Hematopoietic multipotent progenitor cell treated with erythropoietin and hydrocortisone succinate and interleukin-3 and kit ligand, for 8 days (in vitro differentiated cells): Measurements from ENCODE around the gene TANGO2.

Source experiments
- DNase-seq: peaks from one replicate; pipeline ENCODE4 v3.0.0-alpha.2; 2015

TANGO2 gene

GRCh38 chr22:19984201-19984753 is 36.6 kb upstream of the TANGO2 start:
- DNase-seq: no peak

GRCh38 chr22:19984851-19985811 is 35.8 kb upstream of the TANGO2 start:
- no peak for DNase-seq

- DNase-seq: no peak
Measured at GRCh38 chr22:19986011-19986409, 34.9 kb upstream of the TANGO2 start.

- peak; percentile 48 for DNase-seq
Measured at GRCh38 chr22:19986410-19987341, 34.2 kb upstream of the TANGO2 start.

DNA sequence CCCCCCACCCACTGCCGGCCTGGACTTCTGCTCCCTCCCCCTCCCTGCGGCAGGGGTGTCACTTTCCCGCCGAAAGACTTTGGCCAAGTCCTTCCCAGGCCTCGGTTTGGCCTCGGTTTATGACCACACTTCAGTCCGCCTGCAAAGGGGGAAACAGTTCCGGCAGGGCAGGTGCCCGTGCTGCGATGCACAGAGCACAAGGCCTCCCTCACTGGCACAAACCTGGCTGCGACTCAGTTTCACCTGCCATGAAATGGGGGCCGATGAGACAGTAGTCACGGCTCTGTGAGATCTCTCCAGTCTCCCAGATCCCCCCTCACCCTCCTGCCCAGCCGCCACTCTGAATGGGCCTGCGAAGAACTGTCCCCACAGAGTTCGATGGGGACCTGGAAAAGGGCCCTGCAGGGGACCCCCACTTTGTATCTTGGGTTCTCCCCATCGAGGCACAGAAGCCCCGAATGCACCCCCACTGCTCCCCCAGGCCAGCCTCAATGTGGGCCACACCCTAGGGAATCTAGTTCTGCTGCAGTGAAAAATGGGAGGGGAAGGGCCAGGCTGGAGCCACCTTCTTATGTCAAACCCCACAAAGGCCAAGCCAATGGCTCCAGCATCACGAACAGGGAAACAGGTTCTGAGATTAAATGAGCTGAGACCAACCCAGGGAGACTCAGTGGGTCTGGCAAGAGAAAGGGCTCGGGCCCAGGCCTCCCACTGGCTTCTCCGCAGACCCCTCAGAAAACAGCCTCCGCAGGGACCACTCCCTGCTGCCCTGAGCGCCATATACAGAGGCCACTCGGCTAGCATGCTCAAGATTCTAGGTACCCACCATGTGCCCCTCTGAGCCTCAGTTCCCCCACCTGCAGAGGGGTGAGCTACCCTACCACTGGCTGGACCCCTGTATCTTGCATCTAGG is 33.3 kb upstream of the TANGO2 start:
- no peak for DNase-seq

- no peak for DNase-seq
Measured at GRCh38 chr22:19988331-19988808, 32.5 kb upstream of the TANGO2 start.

DNA sequence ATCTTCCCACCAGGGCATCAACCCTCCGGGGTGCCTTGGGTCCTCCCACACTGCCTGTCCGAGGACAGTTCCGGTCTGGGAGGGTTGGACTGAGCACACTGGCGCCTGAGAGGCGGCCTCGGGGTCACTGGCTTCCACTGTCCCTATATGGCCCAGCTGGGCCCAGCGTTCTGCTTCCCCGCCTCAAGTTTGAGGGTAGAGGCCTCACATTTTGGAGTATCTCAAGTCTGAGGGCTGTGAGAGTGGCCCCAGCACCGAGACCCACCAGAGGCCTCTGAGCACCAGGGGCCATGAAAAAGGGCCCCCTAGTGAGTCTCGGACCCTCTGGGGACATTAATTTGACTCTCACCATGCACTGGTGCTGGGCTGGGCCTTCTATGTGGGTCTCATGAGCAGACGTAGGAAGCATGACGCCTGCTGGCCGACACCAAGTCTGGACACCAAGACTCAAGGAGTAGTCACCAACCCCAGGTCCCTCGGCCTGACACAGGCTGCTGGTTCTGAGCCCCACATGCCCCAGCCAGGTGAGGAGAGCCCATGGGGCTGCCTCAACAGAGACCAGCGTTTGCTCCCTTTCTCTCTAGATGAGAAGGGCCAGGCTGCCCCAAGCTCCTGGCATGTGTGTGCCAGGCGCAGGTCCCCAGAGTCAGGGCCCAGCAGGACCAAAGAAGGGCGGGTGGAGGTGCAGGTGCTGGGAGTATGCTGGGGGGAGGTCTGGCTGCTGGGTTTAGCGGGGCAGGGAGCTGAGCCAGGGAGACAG is 31.8 kb upstream of the TANGO2 start:
- no peak for DNase-seq

DNA sequence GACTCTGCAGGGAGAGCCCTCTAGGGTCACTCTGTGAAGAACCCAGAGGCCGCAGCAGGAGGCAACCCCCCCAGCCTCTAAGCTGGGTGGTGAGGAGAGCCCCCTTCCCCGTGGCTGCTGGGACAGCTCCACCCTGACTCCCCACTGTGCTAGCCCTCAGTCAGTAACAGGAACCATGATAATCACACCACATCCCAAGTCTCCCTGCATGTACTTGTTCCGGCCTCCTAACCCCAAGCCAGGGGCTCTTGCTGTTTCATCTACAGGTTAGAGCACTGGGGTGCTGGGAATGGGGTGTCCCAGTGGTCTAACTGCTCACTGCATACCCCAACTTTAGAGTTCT is 31.2 kb upstream of the TANGO2 start:
- no peak for DNase-seq

GRCh38 chr22:19990188-19990587 is 30.7 kb upstream of the TANGO2 start:
- DNase-seq: no peak

- DNase-seq: no peak
Measured at GRCh38 chr22:19990609-19991394, 30.1 kb upstream of the TANGO2 start.

DNA sequence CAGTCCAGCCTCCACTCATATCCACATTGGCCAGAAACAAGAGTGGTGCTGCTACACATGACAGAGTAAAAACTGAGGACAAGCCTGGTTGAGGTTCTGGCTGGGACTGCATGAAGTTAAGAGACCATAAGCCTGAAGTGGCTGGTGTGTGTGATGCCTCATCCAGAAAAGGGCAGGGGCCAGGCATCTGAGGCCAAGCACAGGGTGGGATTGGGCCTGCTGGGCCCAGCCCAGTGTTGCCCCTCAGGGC is 29.6 kb upstream of the TANGO2 start:
- no peak for DNase-seq

DNA sequence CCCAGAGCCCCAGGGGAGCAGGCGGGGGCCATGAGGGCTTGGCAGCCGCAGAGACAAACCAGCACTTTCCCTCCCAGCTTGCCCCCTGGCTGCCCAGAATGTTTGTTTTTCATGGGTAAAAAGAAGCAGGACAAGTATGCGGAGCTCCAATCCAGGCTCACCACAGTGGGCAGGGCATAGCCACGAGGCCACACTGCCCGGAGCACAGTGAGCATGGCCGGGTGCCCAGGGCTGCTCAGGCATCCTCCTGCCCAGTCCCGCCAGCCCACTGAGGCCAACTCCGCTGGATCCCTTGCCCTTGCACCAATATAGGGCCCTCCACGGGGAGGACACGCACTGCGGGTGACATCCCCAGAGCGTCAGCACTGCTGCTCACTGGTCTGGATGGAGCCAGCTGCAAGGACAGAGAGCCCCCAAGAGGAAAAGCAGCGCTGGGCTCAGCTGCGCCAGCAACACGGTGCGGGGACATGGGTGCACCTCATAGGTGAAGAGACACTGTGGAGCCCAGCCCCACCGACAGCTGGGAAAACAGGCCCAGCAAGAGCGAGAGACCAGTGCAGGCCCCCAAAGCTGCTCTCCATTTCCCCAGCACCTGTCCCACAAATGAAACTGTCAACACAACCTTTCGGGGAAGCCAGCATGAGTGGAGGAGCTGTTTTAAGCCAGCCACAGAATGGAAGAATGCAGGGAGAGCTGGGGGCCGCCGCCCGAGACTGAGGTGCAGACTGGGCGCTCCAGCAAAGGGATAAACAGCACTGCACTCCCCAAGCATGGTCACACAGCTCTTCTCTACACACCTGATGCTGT is 29.1 kb upstream of the TANGO2 start:
- DNase-seq: no peak

- no peak for DNase-seq
Measured at GRCh38 chr22:19992481-19992911, 28.4 kb upstream of the TANGO2 start.

DNA sequence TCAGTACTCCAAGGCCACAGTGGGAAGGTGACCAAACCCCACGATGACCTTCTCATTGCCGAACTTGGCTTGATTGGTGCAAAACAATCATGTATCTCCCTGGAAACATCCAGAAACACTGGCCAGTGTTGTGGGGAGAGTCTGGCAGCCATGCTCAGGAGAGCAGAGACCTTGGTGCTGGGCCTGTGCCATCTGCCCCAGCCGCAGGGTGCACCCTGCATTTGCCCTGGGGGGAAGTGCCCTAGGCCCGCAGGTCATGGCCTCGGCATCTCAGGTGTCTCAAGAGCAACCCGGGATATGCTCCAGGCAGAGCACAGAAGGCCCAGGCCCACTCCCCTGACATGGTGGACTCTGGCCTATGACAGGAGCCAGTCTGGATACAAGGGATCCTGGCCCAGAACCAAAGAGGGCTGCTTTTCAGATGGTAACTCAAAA is 28.0 kb upstream of the TANGO2 start:
- no peak for DNase-seq

- no peak for DNase-seq
Measured at GRCh38 chr22:19993926-19994325, 27.0 kb upstream of the TANGO2 start.

DNA sequence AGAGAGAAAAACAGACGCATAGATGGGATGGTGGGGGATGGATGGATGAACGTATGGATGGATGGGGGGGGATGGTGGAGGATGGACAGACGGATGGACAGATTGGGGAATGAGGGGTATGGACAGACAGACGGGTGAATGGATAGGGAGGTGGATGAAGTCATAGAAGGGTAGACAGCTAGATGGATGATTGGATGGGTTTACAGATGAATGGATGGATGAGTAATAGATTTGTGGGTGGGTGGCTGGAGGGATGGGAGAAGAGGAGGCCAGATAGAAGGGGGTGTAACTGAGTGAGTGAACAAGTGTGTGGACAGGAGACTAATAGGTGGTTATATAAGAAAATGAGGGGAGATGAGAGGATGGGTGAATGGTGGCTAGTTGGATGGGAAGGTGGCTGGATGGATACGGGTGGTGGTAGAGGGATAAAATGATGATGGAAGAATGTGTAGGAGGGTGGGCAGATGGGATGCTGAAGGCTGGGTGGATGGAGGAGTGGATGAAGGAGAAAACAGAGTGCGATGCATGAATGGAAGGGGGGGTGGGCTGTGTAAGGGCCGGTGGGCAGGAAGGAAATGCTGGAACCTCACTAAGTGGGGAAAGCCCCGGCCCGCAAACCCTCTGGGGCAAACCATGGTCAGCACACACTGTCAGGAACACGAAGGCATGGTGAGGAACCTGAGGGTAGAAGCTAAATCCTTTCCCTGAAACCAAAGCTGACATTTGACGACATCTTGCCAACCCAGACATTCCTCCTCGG is 25.9 kb upstream of the TANGO2 start:
- DNase-seq: no peak

- DNase-seq: no peak
Measured at GRCh38 chr22:19995611-19996339, 25.1 kb upstream of the TANGO2 start.

DNA sequence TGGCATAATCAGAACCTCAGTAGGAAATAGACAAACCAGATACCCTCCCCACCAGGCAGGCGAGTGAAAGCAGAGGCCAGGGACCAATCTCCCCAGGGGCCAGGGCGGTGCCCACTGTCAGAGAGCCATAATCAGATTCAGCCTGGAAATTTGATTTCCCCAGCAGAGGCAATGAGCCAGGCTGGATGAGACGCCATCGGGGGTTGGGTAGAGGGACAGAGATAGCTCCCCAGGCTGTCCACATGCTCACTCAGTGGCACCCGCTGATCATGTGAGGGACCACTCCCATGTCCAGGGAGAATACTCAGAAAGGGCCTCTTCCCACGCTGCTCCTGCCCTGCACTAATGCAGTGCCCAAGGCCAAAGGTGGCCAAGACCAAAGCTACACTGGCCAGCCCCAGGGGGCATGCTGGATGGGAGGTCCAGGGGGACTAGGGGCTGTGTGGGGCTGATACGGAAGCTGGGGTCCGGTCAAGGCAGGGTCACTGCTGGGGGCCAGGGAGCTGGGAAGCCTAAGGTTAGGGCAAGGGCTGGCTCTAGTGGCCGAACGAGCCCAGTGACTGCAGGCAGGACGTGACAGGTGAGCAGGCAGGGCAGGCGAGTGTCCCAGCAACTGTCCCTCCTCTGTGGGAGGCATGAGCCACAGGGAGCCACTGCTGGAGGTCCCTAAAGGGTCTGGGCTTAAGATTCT is 24.1 kb upstream of the TANGO2 start:
- DNase-seq: peak; percentile 19
